ENCODE data around the gene PNCK.

The PNCK gene

GRCh38 chrX:153669901-153670731 is 3.5 kb downstream of the PNCK start:
- in situ Hi-C loops (cut with HindIII; ENCODE audit: low pct_ligation_motif_present, low pct_unique_long_range_greater_than_20kb, low sequenced_read_pairs): no loop called here
- DNase-seq: no peak

GRCh38 chrX:153669174-153669890 is 4.3 kb downstream of the PNCK start:
- no peak for DNase-seq
- in situ Hi-C loops (cut with HindIII; ENCODE audit: low pct_ligation_motif_present, low pct_unique_long_range_greater_than_20kb, low sequenced_read_pairs): no loop called here

- DNase-seq: no peak
- in situ Hi-C loops (cut with HindIII; ENCODE audit: low pct_ligation_motif_present, low pct_unique_long_range_greater_than_20kb, low sequenced_read_pairs): no loop called here
Observed at GRCh38 chrX:153668423-153669173, 5.0 kb downstream of the PNCK start.

GRCh38 chrX:153667956-153668396 is 5.6 kb downstream of the PNCK start:
- DNase-seq: peak; percentile 54
- in situ Hi-C loops (cut with HindIII; ENCODE audit: low pct_ligation_motif_present, low pct_unique_long_range_greater_than_20kb, low sequenced_read_pairs): no loop called here

- in situ Hi-C loops (cut with HindIII; ENCODE audit: low pct_ligation_motif_present, low pct_unique_long_range_greater_than_20kb, low sequenced_read_pairs): no loop called here
- no peak for DNase-seq
Observed at GRCh38 chrX:153667281-153667955, 6.2 kb downstream of the PNCK start.

GRCh38 chrX:153665726-153666306 is 7.8 kb downstream of the PNCK start:
- no peak for DNase-seq

GRCh38 chrX:153662266-153662665 is 11.3 kb downstream of the PNCK start:
- in situ Hi-C loops (cut with HindIII; ENCODE audit: low pct_ligation_motif_present, low pct_unique_long_range_greater_than_20kb, low sequenced_read_pairs): no loop called here
- DNase-seq: no peak

More at GRCh38 chrX:153665726-153666306, 7.8 kb downstream of the PNCK start:
- in situ Hi-C loops (cut with HindIII; ENCODE audit: low pct_ligation_motif_present, low pct_unique_long_range_greater_than_20kb, low sequenced_read_pairs): no loop called here

DNA sequence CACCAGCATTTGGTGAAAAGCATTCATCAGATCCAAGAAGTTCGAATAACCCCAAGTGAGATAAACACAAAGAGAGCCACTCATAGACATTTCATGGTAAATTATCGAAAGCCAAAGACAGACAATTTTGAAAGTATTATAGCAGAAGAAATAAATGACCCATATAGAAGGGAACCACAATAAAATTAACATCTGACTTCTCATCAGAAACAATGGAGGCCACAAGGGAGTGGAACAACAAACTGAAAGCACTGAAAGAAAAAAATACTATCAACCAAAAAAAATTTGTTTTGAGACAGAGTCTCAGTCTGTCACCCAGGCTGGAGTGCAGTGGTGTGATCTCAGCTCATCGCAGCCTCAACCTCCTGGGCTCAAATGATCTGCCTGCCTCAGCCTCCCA is 14.3 kb downstream of the PNCK start:
- in situ Hi-C loops (cut with HindIII; ENCODE audit: low pct_ligation_motif_present, low pct_unique_long_range_greater_than_20kb, low sequenced_read_pairs): no loop called here
- DNase-seq: no peak

DNA sequence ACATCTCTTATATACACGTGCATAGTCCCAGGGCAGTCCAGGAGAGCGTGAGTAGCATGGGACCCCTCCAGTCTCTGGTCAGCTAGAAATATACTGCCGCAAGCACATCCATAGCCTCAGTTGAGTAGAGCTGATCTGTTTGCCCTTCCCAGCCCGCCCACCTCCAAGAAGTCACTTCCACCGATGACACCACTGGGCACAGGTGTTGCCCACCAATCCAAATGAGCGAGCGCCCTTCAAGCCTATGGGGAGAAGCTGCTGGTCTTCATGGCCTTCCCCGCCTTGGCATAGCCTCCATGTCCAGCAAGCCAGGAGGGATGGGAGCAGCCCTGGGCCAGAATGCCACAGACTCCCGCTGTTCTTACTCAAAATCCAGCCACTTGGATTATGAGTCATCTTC is 16.5 kb downstream of the PNCK start:
- in situ Hi-C loops (cut with HindIII; ENCODE audit: low pct_ligation_motif_present, low pct_unique_long_range_greater_than_20kb, low sequenced_read_pairs): no loop called here
- DNase-seq: no peak

DNA sequence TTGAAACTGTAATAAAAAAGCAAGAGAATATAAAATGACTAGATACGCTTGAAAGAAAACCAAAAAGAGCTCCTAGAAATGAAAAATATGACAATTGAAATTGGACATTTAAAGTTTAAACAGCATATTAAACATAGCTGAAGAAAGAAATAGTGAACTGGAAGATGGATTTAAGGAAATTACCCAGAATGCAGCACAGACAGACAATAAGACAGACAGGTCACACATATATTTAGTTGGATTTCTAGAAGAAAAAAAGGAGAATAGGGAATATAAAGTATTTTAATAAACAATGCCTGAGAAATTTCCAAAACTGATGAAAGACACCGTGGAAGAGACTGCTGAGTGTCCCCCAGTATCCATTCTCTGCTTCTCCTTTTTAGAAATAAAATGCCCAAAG is 20.1 kb downstream of the PNCK start:
- in situ Hi-C loops (cut with HindIII; ENCODE audit: low pct_ligation_motif_present, low pct_unique_long_range_greater_than_20kb, low sequenced_read_pairs): no loop called here
- no peak for DNase-seq

DNA sequence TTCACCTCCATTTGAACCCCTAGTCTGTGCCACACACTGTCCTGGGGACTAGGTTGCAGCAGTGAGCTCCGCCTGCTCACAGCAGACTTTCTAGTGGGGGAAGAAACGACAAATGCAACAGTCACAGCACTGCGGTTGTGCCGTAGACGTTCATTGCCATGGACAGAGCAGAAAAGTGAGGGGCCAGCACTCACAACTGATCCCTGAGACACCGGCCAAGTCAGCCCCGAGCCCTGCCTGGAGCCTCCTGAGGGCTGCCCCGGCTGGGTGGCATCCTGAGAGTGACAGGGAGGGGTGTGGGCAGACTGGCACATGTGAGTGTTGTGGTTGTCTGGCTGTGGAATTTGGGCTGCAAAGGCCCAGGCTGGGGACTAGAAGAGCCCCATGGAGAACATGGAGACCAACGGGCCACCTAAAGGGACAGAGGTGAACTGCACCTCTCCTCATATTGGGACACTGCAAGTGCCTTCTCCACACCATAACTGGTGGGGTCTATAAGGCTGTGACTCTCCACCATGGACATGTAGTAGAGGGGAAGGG is 22.0 kb downstream of the PNCK start:
- in situ Hi-C loops (cut with HindIII; ENCODE audit: low pct_ligation_motif_present, low pct_unique_long_range_greater_than_20kb, low sequenced_read_pairs): no loop called here

GRCh38 chrX:153650959-153651358 is 22.7 kb downstream of the PNCK start:
- in situ Hi-C loops (cut with HindIII; ENCODE audit: low pct_ligation_motif_present, low pct_unique_long_range_greater_than_20kb, low sequenced_read_pairs): no loop called here
- DNase-seq: no peak

More for the DNA sequence above, 22.0 kb downstream of the PNCK start:
- DNase-seq: no peak

DNA sequence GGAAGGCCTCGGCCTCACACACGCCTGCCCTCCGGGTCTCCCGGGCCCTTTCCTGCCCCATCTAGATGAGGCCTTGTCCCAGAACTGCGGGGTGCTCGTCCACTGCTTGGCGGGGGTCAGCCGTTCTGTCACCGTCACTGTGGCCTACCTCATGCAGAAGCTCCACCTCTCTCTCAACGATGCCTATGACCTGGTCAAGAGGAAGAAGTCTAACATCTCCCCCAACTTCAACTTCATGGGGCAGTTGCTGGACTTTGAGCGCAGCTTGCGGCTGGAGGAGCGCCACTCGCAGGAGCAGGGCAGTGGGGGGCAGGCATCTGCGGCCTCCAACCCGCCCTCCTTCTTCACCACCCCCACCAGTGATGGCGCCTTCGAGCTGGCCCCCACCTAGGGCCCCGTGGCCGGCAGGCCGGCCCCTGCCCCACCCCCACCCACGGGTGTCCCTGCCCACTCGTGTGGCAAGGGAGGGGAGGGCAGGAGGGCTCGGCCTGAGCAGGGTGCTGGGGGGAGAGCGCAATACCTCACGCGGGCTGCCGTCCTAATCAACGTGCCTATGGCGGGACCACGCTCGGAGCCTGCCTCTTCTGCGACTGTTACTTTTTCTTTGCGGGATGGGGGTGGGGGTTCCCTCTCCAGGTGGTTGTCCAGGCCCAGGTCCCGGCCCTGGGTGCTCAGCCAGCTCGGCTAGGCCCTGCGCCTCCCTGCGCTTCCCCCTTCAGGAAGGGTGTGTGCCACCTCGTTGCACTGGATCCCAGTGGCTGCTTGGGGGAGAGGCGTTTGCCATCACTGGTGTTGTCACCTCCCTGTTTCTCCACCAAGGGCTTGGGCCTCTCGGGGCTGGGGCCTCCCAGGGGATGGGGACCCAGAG is 23.5 kb downstream of the PNCK start:
- DNase-seq: no peak
- in situ Hi-C loops (cut with HindIII; ENCODE audit: low pct_ligation_motif_present, low pct_unique_long_range_greater_than_20kb, low sequenced_read_pairs): no loop called here

DNA sequence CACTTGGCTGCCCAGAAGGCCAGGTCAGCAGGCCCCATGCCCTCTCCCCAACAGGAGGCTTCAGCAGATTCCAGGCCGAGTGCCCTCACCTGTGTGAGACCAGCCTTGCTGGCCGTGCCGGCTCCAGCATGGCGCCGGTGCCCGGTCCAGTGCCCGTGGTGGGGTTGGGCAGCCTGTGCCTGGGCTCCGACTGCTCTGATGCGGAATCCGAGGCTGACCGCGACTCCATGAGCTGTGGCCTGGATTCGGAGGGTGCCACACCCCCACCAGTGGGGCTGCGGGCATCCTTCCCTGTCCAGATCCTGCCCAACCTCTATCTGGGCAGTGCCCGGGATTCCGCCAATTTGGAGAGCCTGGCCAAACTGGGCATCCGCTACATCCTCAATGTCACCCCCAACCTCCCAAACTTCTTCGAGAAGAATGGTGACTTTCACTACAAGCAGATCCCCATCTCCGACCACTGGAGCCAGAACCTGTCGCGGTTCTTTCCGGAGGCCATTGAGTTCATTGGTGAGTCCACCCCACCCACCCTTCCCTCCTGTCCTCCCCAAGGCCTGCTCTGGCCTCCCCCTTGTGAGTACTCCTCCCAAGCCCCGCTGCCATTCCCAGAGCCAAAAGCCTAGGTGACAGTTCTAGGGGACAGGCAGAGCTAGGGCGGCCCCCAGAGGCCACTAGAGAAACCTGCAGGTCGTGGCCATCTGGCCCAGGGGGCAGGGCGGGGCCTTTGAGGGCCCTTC is 24.3 kb downstream of the PNCK start:
- DNase-seq: peak; percentile 15
- in situ Hi-C loops (cut with HindIII; ENCODE audit: low pct_ligation_motif_present, low pct_unique_long_range_greater_than_20kb, low sequenced_read_pairs): no loop called here

- DNase-seq: no peak
Observed at GRCh38 chrX:153648358-153649177, 25.0 kb downstream of the PNCK start.

More at GRCh38 chrX:153648358-153649177, 25.0 kb downstream of the PNCK start:
- in situ Hi-C loops (cut with HindIII; ENCODE audit: low pct_ligation_motif_present, low pct_unique_long_range_greater_than_20kb, low sequenced_read_pairs): no loop called here
